NCI-H1930 (cell line): ENCODE measurements around the gene SIN3A.

ENCODE experiments used
- DNase-seq, 2 experiments: peaks; one replicate each; lab custom pipeline; 2025; lab: John Stamatoyannopoulos, UW

Gene SIN3A

DNA sequence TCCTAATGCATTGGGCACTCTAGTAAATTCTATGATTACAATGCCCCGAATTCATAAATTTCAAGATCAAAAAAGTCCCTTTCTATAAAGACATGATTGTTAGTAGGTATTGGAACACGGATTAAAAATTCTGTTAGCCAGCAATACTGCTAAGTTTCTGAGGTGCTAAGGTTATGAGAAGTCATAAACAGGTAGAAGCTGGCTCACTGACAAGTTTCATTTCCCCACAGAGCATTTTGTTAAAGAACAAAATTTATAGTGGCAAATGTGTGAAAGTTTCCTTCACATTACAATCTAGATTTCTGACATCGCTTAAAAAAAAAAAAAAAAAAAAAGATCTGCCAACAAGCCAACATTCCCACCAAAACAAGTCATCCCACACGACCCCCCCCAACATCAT, 70.7 kb downstream of the SIN3A start:
- DNase-seq = no peak

DNA sequence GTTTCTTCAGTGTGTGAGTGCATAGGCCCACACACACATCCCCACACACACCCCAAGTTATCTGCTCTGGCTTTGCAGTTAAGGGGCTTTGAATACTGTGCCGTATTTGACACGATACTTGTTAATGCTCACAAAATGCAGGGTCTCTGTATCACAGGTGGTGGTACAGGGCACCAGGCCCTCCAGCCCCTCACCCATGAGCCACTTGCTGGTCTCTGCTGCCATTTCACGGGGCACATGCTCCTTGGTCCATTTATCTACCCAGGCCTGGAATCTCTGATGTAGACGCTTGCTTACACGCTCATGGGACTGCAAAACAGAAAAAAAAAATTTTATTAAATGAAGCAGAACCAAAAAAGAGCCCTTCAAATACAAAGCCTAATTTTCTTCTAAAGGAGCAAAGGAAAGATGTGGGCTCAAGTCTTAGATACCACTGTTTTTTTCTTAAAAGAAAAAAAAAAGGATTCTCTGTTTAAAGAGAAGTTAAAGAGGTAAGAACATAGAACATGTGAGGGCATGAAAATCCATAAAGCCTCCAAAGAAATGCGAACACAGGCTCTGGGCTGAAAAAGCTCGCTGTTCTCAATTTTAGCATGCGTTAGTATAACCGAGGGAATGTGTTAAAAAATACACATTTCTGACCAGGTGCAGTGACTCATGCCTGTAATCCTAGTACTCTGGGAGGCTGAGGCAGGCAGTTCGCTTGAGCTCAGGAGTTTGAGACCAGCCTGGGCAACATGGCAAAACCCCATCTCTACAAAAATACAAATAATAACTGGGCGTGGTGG, 79.4 kb downstream of the SIN3A start:
- DNase-seq = no peak

DNA sequence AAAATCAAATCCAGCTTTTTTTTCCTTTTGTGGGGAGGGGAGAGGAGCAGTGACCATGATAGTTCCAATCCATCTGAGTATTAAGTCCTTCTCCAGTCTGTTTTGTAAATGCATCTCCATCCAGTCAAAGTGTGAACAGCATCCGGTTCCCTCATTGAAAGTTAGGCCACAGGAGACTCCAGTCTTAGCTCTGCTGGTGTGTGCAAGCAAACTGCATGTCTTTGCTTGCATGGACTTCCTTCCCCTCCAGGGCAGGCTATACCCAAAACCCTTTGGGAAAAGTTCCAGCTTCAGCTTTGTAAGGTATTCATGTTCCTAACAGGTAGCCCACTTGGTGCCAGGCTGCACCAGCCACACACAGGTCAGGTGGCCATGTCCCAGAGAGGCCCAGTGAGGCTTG, 80.0 kb downstream of the SIN3A start:
- no peak for DNase-seq

DNA sequence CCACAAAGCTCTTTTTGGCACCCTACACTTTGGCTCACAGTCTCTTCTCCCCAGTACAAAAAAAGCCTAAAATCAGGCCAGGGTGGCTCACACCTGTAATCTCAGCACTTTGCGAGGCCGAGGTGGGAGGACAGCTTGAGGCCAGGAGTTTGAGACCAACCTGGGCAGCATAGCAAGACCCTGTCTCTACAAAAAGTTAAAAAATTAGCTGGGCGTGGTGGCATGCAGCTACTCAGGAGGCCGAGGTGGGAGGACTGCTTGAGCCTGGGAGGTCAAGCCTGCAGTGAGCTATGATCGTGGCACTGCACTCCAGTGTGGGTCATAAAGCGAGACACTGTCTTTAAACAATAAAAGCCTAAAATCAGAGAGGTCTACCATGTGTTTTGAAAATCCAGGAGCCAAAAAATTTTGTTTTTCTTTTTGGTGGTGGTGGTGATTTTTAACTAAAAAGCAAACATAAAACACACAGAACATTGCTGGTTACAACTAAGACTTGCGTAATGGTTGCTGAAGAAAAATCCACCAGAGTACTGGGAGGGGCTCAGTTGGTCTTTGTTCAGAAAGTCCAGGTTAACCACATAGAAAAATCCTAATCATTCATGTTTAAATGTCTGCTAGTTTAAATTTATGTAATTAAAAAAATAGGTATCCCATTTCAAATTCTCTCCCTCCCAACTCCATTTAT, 81.5 kb downstream of the SIN3A start:
- no peak for DNase-seq

DNA sequence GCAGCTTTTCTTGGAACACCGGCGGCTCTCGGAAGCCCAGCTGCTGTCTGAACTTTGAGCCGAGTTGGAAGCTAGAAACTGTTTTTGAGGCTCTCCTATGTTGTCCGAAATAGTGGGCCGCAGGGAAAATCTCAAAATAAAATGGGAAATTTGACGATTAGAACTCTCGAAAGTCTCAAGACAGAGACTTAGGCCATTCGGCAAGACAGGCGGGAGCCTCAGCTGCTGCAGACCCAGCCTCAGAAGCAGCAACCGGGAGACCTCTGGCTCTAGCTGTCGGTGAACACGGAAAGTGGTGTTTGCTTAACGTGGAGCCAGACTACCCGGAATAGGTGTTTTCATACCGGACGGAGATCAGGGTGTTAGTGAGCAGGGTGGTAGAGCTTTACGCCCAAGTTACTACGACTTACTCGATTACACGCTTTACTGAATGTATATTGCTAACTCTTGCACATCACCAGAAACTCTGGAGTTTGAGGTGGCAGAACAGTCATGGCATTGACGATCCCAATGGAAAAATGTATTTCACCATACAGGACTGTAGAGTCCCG, 82.7 kb downstream of the SIN3A start:
- no peak for DNase-seq

DNA sequence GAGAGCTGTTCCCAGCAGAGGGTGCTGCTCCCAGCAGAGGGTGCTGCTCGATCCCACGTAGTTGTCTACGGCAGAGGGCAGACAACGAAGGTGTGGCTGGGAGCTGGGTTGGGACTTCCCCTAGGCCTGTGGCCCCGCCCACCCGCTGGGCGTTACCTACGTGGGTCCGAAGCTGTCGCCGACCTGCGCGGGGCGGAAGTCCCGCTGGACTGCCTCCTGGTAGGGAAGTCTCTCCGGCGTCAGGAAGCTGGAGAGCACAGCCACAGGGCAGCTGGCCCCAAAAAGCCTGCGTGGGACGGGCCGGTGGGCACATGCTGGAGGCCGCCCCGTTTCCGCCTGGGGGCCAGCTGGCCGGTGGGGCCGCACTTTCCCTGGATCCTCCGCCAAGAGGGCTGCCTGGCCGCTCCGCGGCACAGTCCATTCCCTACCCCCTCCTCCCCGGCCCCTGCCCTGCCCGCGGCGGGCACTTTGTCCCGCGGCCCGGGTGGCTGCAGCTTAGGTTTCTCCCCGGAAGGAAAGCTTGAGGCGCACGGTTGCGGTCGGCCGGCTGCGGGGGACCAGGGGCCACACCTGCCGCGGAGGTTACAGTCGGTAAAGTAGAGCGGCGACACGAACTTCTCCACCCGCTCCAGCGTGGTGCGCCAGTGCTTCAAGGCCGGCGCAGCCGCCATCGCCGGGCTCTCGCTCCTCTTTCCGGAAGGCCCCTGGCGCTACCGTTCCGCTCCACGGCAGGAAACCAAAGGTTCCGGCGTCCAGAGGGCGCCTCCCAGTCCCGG, 83.4 kb downstream of the SIN3A start, which contains the start of gene MAN2C1:
MAN2C1 (minus strand) TSS at position 695 of the 776 bp plus-strand sequence; CDS start at position 671, 24 bp downstream.
- DNase-seq = peak; percentile 89 to 92

DNA sequence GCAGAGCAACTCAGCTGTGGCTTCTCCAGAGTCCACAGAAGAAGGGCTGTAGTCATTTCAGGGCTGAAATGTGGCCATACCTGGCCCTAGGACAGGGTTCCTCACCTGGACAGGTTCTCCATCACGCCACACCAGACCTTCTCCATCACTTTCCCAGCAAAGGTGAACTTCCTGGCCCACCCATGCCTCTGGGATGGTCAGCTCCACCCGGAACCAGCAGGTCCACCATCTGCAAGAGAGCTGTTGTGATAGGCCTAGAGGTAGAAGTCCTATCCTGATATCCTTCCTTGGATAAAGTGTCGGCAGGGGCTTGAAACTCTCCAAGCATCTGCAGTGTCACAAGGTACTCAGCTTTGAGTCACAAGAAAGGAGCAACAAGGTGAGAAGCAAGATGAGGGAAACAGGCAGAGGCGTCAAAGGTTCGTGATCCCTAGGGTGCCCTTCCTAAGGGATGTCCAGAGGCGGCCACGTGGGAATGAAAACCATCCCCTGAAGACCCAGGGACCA, 84.0 kb downstream of the SIN3A start:
- DNase-seq = no peak

DNA sequence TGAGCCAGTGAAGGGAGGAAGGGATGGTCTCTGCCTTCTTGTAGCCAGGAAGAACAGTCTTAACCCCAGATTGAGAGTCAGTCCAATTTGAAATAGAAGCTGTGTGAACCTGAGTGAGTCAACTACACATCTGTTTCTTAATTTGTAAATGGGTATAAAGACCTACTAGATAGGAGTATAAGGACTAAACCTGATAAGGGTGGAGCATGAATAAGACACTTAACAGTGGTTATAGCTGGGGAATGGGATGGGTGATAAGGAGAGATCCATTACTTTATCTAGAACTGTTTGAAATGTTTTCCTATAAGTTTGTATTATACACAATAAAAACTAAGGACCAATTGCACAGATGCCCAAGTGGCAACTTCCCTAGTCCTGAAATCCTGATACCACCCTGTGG, 84.5 kb downstream of the SIN3A start:
- no peak for DNase-seq

DNA sequence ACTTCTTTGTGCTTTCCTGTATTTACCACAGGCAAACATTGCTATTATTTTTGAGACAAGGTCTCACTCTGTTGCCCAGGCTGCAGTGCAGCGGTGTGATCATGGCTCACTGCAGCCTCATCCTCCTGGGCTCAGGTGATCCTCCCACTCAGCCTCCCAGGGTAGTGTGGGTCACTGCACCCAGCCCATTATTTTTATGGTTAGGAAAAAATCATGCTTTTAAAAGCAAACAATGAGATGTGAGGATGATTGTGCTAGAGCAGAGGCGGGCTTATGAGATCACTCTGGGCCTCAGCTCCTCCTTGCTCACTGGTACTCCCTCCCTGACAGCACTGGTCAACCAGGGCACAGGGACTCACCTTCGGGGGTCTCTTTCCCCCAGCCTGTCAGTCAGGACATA, 85.3 kb downstream of the SIN3A start:
- DNase-seq = no peak

DNA sequence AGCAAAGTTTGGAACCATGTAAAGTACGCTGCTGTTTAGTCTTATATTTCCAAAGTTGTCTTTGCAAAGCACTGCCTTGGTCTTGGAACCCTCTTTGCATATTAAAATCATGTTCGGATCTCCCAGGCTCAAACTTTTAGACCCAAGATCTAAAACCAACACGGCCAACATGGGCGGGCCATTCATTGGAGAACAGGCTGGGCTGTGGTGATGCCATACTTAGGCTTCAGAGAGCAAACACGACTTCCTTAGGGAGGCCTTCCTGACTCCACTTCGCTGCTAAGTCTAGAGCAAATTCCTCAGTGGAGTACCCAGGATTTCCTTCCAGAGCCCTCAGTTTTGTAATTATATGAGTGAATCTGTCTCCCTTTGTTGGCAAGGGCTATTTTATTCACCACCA, 86.6 kb downstream of the SIN3A start:
- DNase-seq = no peak

DNA sequence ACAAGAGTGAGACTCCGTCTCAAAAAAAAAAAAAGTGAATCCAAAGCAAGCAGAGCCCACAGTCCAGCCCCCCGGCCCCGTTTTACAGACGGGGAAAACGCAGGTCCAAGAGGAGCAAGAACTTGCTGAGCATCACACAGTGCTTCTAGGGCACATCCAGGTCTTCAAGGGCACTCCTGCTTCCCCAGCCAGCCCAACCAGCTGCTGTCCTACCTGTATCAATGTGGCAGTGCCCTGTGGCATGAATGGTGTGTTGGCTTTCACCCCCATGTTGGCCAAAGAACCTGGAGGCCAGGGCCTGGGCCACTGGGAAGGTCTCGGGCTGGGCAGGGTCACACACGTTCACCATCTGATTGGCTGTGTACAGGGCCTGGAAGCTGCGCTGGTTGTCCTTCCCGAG, 87.7 kb downstream of the SIN3A start:
- no peak for DNase-seq

DNA sequence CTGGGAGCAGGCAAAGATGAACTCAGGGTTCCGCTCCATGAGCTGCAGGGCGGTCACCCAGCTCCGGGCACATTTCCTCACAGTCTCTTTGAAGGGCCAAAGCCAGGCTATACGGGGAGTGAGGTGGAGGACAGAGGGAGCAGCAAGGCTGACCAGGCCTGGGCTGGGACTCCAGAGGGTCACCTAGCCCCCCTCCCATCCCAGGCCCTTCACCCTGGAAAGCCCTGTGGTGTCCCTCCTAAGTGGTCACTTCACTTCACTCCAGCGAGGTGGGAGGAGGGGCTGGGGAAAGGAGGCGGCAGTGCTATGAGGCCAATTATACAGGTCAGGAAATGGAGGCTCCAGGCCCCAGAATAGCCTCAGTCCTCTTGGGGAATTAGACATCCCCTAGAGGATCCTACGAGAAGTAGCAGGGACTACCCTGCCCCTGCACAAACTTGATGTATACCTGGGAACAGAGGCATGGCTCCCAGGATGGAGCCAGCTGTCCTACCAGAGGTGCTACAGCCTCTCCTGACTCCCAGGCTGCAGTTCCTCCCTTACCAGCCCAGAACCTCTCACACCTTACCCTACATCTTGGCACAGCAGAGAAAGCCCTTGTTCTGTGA, 88.7 kb downstream of the SIN3A start:
- DNase-seq = no peak

DNA sequence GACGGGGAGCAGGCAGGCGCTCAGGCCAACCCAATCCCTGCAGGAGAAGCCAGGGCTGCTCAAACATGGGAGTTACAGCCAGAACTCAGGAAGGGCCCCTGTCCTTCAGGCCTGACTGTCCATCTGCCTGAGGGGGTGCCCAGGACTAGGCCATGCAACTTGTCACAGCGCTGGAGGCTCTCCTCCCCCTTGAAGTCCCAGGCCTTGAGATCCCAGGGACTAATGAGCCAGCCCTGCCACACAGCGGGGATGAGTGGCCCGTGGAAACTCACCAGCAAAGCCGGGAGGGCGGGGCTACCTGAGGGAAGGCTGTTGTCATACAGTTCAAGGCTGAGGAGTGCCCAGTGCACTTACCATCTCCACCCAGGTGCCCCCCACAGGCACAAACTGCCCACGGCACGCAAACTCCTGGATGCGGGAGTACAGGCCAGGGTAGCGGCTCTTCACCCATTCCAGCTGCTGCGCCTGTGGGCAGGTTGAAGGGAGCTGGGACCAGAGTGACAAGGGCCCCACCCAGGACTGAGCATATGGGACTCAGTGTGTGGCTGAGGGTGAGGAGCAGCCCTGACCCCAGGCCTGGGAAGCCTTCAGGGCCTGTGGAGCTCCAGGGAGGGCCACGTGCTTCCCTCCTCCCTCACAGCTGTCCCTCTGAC, 89.4 kb downstream of the SIN3A start:
- DNase-seq = no peak

DNA sequence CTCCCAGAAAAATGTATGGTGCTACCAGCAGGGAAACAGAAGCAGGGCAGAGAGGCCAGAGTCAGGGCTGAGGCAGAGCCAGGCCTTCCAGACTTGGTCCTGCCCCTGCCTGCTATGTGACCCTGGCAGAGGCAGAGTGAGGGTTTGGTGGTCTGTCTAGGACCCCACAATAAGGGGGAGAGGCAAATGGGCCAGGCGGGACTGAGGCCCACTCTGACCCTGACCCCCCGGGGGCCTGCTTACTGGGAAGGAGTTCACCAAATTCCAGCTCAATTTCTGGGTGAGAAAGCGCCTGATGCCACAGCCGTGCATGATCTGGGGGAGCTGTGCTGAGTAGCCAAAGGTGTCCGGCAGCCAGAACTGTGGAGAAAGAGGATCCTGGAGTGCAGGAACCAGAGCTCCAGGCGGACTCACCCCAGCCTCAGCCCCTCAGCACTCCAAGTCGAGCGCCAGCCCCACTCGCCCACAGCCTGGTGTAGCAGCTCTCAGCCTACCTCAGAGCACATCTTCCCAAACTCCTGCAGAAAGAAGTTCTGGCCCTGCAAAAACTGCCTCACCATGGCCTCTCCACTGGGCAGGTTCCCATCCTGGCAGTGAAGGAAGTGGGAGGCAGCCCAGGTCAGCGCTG, 90.0 kb downstream of the SIN3A start:
- DNase-seq = no peak

DNA sequence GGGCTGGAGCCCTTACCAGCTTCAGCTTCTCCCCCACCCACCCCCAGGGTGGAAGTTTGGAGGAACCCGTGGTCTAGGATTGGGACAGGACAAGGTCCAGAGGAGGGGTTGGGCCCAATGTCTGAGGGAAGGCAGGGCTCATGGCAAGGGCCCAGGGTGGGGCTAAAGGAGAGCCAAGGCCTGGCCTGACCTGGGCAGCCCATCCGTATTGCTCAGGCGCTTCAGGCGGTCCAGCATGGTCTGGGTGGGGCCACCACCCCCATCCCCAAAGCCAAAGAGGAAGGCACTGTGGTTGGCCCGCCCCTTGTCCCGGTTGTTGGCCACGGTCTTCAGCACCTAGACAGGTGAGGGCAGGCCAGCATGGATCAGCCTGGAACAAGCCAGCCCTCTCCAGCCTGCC, 90.6 kb downstream of the SIN3A start:
- no peak for DNase-seq

DNA sequence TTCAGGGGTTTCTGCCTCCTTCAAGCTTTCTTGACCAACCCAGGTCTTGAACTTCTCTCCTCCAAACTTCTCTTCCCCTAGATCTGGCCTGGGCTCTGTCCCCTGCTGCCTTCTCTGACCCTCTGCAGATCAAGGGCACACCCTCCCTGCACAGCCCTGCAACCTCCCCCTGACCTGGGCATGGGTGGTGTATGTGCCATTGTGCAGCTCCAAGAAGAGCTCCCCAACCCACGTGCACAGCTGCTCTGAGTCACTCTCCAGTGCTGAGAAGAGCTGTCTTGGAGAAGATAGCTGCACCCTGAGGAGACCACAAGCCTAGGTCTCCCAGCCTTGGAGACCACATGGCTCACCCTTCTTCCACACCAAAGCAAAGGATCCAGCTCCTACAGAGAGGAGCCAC, 91.1 kb downstream of the SIN3A start:
- DNase-seq = no peak

DNA sequence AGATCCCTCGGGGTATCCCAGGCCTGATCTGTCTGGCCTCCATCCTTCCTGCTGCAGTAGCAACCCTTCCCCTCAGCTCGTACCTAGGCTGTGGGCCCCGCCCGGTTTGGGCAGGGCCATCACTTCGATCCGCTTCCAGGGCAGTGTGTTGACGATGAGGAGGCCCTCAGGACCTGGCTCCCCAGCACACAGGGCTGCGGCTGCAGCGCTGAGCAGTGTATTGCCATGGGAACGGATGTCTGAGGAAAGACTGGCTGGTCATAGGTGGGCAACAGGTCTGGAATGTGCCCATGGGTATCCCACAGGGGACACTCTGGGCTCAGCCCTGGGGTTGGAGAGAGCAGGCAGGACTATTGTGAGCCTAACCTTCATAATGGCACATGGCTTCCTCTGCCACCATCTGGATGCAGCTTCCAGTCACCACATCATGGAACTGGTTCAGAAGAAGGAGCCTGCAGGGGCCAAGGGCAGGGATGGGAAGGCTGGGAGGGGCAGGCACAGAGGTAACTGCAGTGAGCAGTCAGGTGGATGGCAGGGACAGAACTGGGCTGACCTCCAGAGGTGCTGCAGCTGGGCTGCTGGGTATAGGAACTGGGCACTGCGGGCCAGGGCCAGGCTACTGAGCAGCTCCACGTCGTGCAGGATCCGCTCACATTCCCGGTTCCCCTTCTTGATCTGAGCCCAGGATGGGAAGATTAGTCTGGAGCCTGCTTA, 91.8 kb downstream of the SIN3A start:
- DNase-seq = no peak

DNA sequence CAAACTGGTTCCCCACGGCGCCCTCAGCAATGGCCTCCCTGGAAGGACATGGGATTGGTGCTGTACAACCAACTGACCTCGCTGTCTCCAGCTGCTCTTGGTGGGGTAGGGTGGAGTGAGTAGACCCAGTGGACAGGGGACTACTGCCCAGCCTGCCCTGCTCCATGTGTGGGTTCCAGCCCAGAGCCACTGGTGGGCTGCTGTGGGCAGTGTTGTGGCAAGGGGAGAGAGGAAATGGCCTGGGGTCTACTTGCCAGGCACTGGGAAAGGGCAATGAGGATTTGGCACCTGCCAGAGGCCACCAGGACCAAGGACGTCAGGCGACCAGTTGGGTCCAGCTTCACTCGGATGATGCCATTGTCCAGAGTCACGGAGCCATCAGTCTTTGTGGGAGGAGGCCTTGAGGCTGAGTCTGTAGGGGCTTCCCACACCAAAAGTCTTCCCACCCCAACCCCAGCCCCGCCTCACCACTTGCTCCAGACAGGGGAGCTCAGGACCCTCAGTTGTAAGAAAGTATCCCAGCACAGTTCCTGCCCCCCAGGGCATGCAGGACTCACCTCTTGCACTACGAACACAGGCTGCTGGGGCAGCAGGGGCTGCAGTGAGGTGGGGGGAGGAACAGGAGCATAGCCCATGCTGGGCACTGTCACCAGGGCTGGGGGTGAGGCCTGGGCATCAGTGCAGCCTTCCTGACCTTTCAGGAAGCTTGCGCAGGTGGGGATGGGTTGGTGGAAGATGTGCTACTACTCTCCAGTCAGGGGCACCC, 92.5 kb downstream of the SIN3A start:
- DNase-seq = no peak

DNA sequence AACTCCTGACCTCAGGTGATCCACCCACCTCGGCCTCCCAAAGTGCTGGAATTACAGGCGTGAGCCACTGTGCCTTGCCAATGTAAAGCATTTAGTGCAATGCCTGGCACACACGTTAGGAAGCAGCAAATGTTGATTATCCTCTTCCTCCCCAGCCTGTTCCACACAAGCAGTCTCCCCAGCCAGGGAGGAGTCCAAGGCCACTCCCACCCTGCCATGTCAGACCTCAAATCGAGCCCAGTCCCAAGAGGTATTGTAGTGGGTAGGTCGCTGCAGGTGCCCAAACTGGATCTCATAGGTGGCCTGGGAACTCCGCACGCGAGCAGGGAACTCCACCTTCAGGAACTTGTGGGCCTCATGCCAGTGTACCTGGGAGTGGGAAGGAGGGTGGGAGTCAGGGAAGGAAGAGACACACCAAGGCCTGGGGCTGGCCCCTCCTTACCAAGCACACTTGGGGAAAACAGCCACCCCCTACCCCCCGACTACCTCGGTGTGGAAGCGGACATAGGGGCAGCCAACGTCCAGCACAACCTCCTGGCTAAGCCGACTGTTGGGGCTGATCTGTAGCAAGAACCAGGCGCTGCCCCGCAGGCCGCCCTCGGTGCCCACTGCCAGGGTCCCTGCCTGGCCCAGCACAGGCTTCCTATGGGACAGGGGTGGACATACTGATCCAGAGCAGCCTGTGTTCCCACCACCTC, 93.4 kb downstream of the SIN3A start:
- no peak for DNase-seq
